HEK293T (cell line): Measurements from ENCODE around the gene RTKN2.
"Not testable (repeated sequence)": the region's sequence is repeated elsewhere in the genome, so short reads cannot be mapped to it uniquely, and the experiment has no call there.

Experiments used
- ARNT ChIP-seq: fragments of 450-650 bp; IDR thresholded peaks from 2 replicates; pipeline ENCODE4 v1.6.1; 2017; ENCODE audit warnings: mild to moderate bottlenecking
- BHLHE40 ChIP-seq: fragments of 450-650 bp; IDR thresholded peaks from 2 replicates; pipeline ENCODE4 v1.6.1; 2016; ENCODE audit warnings: mild to moderate bottlenecking, moderate library complexity, borderline replicate concordance
- CTBP1 ChIP-seq: fragments of 450-650 bp; IDR thresholded peaks from 2 replicates; pipeline ENCODE4 v1.6.1; 2016; ENCODE audit warnings: borderline replicate concordance
- ELF4 ChIP-seq: fragments of 450-650 bp; IDR thresholded peaks from 2 replicates; pipeline ENCODE4 v1.6.1; 2017; ENCODE audit warnings: antibody characterized with exemption
- FOXA1 ChIP-seq: fragments of 450-650 bp; IDR thresholded peaks from 2 replicates; pipeline ENCODE4 v1.6.1; 2016; ENCODE audit warnings: mild to moderate bottlenecking
- NFRKB ChIP-seq: fragments of 450-650 bp; IDR thresholded peaks from 2 replicates; pipeline ENCODE4 v1.6.1; 2016; ENCODE audit warnings: mild to moderate bottlenecking, moderate library complexity
- SP1 ChIP-seq: fragments of 450-650 bp; IDR thresholded peaks from 2 replicates; pipeline ENCODE4 v1.6.1; 2017
- SUZ12 ChIP-seq: fragments of 450-650 bp; IDR thresholded peaks from 2 replicates; pipeline ENCODE4 v1.6.1; 2016; ENCODE audit warnings: mild to moderate bottlenecking
- TARDBP ChIP-seq: fragments of 450-650 bp; IDR thresholded peaks from 2 replicates; pipeline ENCODE4 v1.6.1; 2016
- ZNF384 ChIP-seq: fragments of 450-650 bp; IDR thresholded peaks from 2 replicates; pipeline ENCODE4 v1.6.1; 2016

- not testable (repeated sequence) for TF ChIP-seq SP1, SUZ12, CTBP1, BHLHE40, TARDBP, NFRKB, FOXA1, ZNF384, ARNT, ELF4
Observed at GRCh38 chr10:62281348-62281747, 12.7 kb upstream of the RTKN2 start.
